Measurements from ENCODE around the gene NHSL1.

GRCh38 chr6:138396709-138397108 lies 102.6 kb downstream of the NHSL1 start:
- no peak for TF ChIP-seq EZH2 (optimal IDR thresholded peaks at IDR 0.05; ENCODE audit: low read depth, low read length)
- TF ChIP-seq, protein P1, sequence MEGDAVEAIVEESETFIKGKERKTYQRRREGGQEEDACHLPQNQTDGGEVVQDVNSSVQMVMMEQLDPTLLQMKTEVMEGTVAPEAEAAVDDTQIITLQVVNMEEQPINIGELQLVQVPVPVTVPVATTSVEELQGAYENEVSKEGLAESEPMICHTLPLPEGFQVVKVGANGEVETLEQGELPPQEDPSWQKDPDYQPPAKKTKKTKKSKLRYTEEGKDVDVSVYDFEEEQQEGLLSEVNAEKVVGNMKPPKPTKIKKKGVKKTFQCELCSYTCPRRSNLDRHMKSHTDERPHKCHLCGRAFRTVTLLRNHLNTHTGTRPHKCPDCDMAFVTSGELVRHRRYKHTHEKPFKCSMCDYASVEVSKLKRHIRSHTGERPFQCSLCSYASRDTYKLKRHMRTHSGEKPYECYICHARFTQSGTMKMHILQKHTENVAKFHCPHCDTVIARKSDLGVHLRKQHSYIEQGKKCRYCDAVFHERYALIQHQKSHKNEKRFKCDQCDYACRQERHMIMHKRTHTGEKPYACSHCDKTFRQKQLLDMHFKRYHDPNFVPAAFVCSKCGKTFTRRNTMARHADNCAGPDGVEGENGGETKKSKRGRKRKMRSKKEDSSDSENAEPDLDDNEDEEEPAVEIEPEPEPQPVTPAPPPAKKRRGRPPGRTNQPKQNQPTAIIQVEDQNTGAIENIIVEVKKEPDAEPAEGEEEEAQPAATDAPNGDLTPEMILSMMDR (IDR thresholded peaks at IDR 0.05; ENCODE audit: low read length): no peak
- no peak for TF ChIP-seq EZH2phosphoT487 (IDR thresholded peaks at IDR 0.05; ENCODE audit: low read length)

Measured in MM.1S (cell line).